GM23338 (cell line): ENCODE results near the gene HIBADH. TPM values are rescaled to one million over a fixed set of nuclear protein-coding genes. Genes with fewer than 3 reads are reported as not detected.

Source experiments
- ATAC-seq: fragments of 200-7000 bp; cut with Tn5 transposase; 3 replicates; pipeline ENCODE4 v1.9.1; 2020
- DNase-seq: peaks from one replicate; pipeline ENCODE4 v3.0.0-alpha.2; 2015; ENCODE audit warnings: low spot score
- H2AFZ ChIP-seq: fragments of 200-600 bp; sonication (generic); 2 replicates; pipeline ENCODE4 v1.8.0; 2016; ENCODE audit warnings: antibody characterized with exemption, mild to moderate bottlenecking, moderate library complexity
- H3F3A ChIP-seq: fragments of 200-600 bp; sonication (generic); replicated peaks from 2 replicates; pipeline ENCODE4 v1.8.0; 2017; ENCODE audit warnings: antibody characterized with exemption, mixed run types, low read depth
- H3K27ac ChIP-seq: fragments of 200-600 bp; sonication (generic); 2 replicates; pipeline ENCODE4 v1.6.1; 2016; ENCODE audit warnings: low read depth
- H3K27me3 ChIP-seq: fragments of 200-600 bp; sonication (generic); 2 replicates; pipeline ENCODE4 v1.8.0; 2016; ENCODE audit warnings: mild to moderate bottlenecking, mixed run types, moderate library complexity; ENCODE audit not compliant: insufficient read depth
- H3K36me3 ChIP-seq: fragments of 200-600 bp; sonication (generic); 2 replicates; pipeline ENCODE4 v1.8.0; 2016; ENCODE audit warnings: mild to moderate bottlenecking; ENCODE audit not compliant: insufficient read depth
- H3K4me1 ChIP-seq: fragments of 200-600 bp; sonication (generic); 2 replicates; pipeline ENCODE4 v1.8.0; 2016; ENCODE audit warnings: mild to moderate bottlenecking, moderate library complexity; ENCODE audit not compliant: insufficient read depth
- H3K4me2 ChIP-seq: fragments of 200-600 bp; sonication (generic); 2 replicates; pipeline ENCODE4 v1.7.1; 2017; ENCODE audit warnings: mixed run types
- H3K4me3 ChIP-seq: fragments of 200-600 bp; sonication (generic); 2 replicates; pipeline ENCODE4 v1.6.1; 2016; ENCODE audit warnings: mixed run types
- H3K79me2 ChIP-seq: fragments of 200-600 bp; sonication (generic); replicated peaks from 2 replicates; pipeline ENCODE4 v1.8.0; 2017; ENCODE audit warnings: mild to moderate bottlenecking; ENCODE audit not compliant: insufficient read depth
- H3K9me2 ChIP-seq: fragments of 200-600 bp; sonication (generic); 2 replicates; pipeline ENCODE4 v1.8.0; 2017; ENCODE audit not compliant: insufficient read depth
- H4K20me1 ChIP-seq: fragments of 200-600 bp; sonication (generic); replicated peaks from 2 replicates; pipeline ENCODE4 v1.8.0; 2017; ENCODE audit warnings: mild to moderate bottlenecking; ENCODE audit not compliant: insufficient read depth
- H3K27ac Mint-ChIP-seq: 2 replicates; pipeline ENCODE4 v1.8.0; 2020; ENCODE audit warnings: inconsistent platforms, mild to moderate bottlenecking, moderate library complexity, mixed read lengths
- H3K27me3 Mint-ChIP-seq: 3 replicates; pipeline ENCODE4 v1.8.0; 2022; ENCODE audit warnings: low read depth, mild to moderate bottlenecking, moderate library complexity, mixed read lengths, inconsistent platforms; ENCODE audit not compliant: insufficient read depth, poor library complexity
- H3K36me3 Mint-ChIP-seq: 3 replicates; pipeline ENCODE4 v1.8.0; 2021; ENCODE audit warnings: low read depth, mild to moderate bottlenecking, inconsistent platforms, moderate library complexity, mixed read lengths
- H3K4me1 Mint-ChIP-seq: 3 replicates; pipeline ENCODE4 v1.8.0; 2020; ENCODE audit warnings: mild to moderate bottlenecking, inconsistent platforms, mixed read lengths
- H3K4me3 Mint-ChIP-seq: 3 replicates; pipeline ENCODE4 v1.8.0; 2021; ENCODE audit warnings: moderate library complexity, mild to moderate bottlenecking, inconsistent platforms, mixed read lengths
- H3K9me3 Mint-ChIP-seq: 3 replicates; pipeline ENCODE4 v1.8.0; 2020; ENCODE audit warnings: moderate library complexity, mild to moderate bottlenecking, inconsistent platforms, mixed read lengths
- CREB1 ChIP-seq: fragments of 250-450 bp; sonication (Bioruptor Pico); IDR thresholded peaks from 2 replicates; pipeline ENCODE4 v1.5.0; 2020; ENCODE audit warnings: low read depth, mild to moderate bottlenecking, moderate library complexity
- CTCF ChIP-seq, 2 experiments: fragments of 200-600 bp in 1 of 2; sonication (generic) in 1 of 2; conservative IDR thresholded peaks; 2 replicates each; pipeline versions ENCODE4 v1.5.1 to v1.6.1; 2016 to 2017; ENCODE audit warnings: antibody characterized with exemption in 2 of 2, low read depth in 2 of 2, mild to moderate bottlenecking in 2 of 2, moderate library complexity in 1 of 2
- ETS1 ChIP-seq: IDR thresholded peaks from 2 replicates; pipeline ENCODE4 v1.6.1; 2016; ENCODE audit warnings: antibody characterized with exemption
- EZH2 ChIP-seq: fragments of 200-600 bp; sonication (generic); IDR thresholded peaks from one replicate; pipeline ENCODE4 v1.8.0; 2017; ENCODE audit warnings: antibody characterized with exemption, mild to moderate bottlenecking, low read depth; ENCODE audit not compliant: unreplicated experiment
- EZH2phosphoT487 ChIP-seq: fragments of 200-600 bp; sonication (generic); IDR thresholded peaks from one replicate; pipeline ENCODE4 v1.8.1; 2018; ENCODE audit warnings: antibody characterized with exemption; ENCODE audit not compliant: unreplicated experiment
- JUNB ChIP-seq: IDR thresholded peaks from one replicate; pipeline ENCODE4 v1.6.1; 2016; ENCODE audit warnings: antibody characterized with exemption; ENCODE audit not compliant: unreplicated experiment
- NANOG ChIP-seq: IDR thresholded peaks from 2 replicates; pipeline ENCODE4 v1.6.1; 2016; ENCODE audit warnings: antibody characterized with exemption, borderline replicate concordance
- POLR2AphosphoS5 ChIP-seq: IDR thresholded peaks from 2 replicates; pipeline ENCODE4 v1.6.1; 2016; ENCODE audit warnings: antibody characterized with exemption, low read depth
- REST ChIP-seq: IDR thresholded peaks from one replicate; pipeline ENCODE4 v1.6.1; 2018; ENCODE audit warnings: antibody characterized with exemption; ENCODE audit not compliant: unreplicated experiment
- STAT1 ChIP-seq: IDR thresholded peaks from one replicate; pipeline ENCODE4 v1.6.1; 2016; ENCODE audit warnings: antibody characterized with exemption; ENCODE audit not compliant: unreplicated experiment
- ZNF114 ChIP-seq: fragments of 250-450 bp; sonication (Bioruptor Pico); IDR thresholded peaks from 2 replicates; pipeline ENCODE4 v1.5.0; 2020; ENCODE audit warnings: mild to moderate bottlenecking, moderate library complexity
- ZNF331 ChIP-seq: fragments of 250-450 bp; sonication (Bioruptor Pico); IDR thresholded peaks from 2 replicates; pipeline ENCODE4 v1.5.0; 2020; ENCODE audit warnings: low read depth, mild to moderate bottlenecking, moderate library complexity
- ZNF462 ChIP-seq: fragments of 250-450 bp; sonication (Bioruptor Pico); IDR thresholded peaks from 2 replicates; pipeline ENCODE4 v1.5.0; 2020; ENCODE audit warnings: mild to moderate bottlenecking, moderate library complexity
- polyA plus RNA-seq: library from polyadenylated mRNA; unstranded; fragments of >200 nt; fragmentation: Nextera tagmentation; extraction: Ambion mirVana; gene quantifications from 2 replicates; pipeline ENCODE4 v1.2.1, GENCODE V29; 2016
- total RNA-seq: library from RNA; depleted of rRNA; stranded (reverse); fragments of >200 nt; shearing (Covaris generic); gene quantifications from 2 replicates; pipeline ENCODE4 v1.2.3, GENCODE V29; 2014

Gene HIBADH
- total and polyA plus RNA-seq, 2 experiments from 2014 or later, result 31.3 to 57.0 TPM

GRCh38 chr7:27689150-27689549 is 26.5 kb upstream of the HIBADH start:
- Mint-ChIP-seq H3K4me1 (peaks cover 13% of the 10 kb centered on the region), H3K4me3 (no peak overlapping the region), H3K9me3 (no peaks in the 10 kb centered on the region), H3K27ac (no peak overlapping the region), H3K27me3 (no peaks in the 10 kb centered on the region), H3K36me3 (no peaks in the 10 kb centered on the region)
- no peak for DNase-seq
- no peaks in the 10 kb centered on the region for H3K27me3 ChIP-seq
- H3F3A ChIP-seq, result no peaks in the 10 kb centered on the region
- H3K36me3 ChIP-seq, result no peaks in the 10 kb centered on the region
- H4K20me1 ChIP-seq, result no peaks in the 10 kb centered on the region
- no peak overlapping the region for H3K4me3 ChIP-seq
- TF ChIP-seq EZH2phosphoT487, result no peak
- TF ChIP-seq REST, result no peak
- no peak for TF ChIP-seq ETS1
- no peak for TF ChIP-seq NANOG
- no peak for TF ChIP-seq CREB1 (CRISPR knock-in tag)
- no peak for TF ChIP-seq JUNB
- no peak for TF ChIP-seq ZNF462
- no peak for TF ChIP-seq POLR2AphosphoS5
- no peak for TF ChIP-seq ZNF114
- TF ChIP-seq ZNF331 (CRISPR knock-in tag), result no peak
- TF ChIP-seq STAT1, result no peak
- TF ChIP-seq EZH2, result no peak
- no peak for TF ChIP-seq CTCF (conservative IDR thresholded peaks at IDR 0.05; ENCODE audit: low read depth in 2 of 2)
- no peak for ATAC-seq
- H3K27ac ChIP-seq, result no peak overlapping the region
- H3K79me2 ChIP-seq, result no peaks in the 10 kb centered on the region
- peaks cover 10% of the 10 kb centered on the region; the same call in 1 of the 2 replicates for H3K4me1 ChIP-seq
- H2AFZ ChIP-seq, result no peak overlapping the region
- no peaks in the 10 kb centered on the region for H3K9me2 ChIP-seq
- no peak overlapping the region for H3K4me2 ChIP-seq
